Measurements from ENCODE around the gene PLA2G4A. TPM values are rescaled to one million over a fixed set of nuclear protein-coding genes. Genes with fewer than 3 reads are reported as not detected.

The PLA2G4A gene
- total RNA-seq, 1 experiment from 2014 or later, result 0.39 TPM

DNA sequence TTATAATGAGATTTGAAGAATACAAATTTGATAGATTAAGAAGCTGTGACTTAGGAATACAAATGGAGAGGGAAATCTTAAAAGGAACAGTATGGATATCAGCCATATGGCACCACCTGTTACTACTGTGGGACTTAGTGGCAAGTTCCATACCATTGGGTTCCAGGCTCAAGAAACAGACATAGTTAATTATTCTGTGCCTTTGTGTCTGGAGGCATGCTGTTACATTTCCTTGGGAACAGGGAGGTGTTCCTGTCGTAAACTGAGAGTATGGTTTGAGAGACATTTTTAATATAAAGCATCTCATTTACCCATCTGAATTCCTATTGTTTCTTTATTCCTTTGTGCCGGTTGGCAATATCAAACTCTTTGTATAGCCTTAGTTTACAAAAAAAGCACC, 15.2 kb downstream of the PLA2G4A start:
- no peak overlapping the region for H2AFZ ChIP-seq (ENCODE audit: low read length)

More for the DNA sequence above, 15.2 kb downstream of the PLA2G4A start:
- Histone ChIP-seq H3K14ac (ENCODE audit: insufficient read depth, low read length) (no peak overlapping the region), H3K4ac (ENCODE audit: low read depth, low read length) (no peak overlapping the region), H3K23me2 (ENCODE audit: insufficient read length, low read depth, low read length, poor library complexity, severe bottlenecking) (no peaks in the 10 kb centered on the region), H3K27me3 (ENCODE audit: insufficient read depth, low read length) (no peaks in the 10 kb centered on the region), H3K9ac (ENCODE audit: extremely low read depth, insufficient read length, low read length) (no peak overlapping the region), H3K79me1 (ENCODE audit: insufficient read depth, low read depth, low read length, poor library complexity, severe bottlenecking) (no peaks in the 10 kb centered on the region), H2BK15ac (ENCODE audit: low read depth, low read length) (no peak overlapping the region), H2BK5ac (ENCODE audit: insufficient read length, low read length) (no peak overlapping the region), H3K56ac (ENCODE audit: insufficient read length, low read depth, low read length) (no peak overlapping the region), H4K5ac (ENCODE audit: insufficient read length, low read depth, low read length) (no peak overlapping the region), H3K9me3 (ENCODE audit: control insufficient read depth, low read depth, low read length) (no peaks in the 10 kb centered on the region), H3K18ac (ENCODE audit: insufficient read length, low read depth, low read length) (no peak overlapping the region), H4K91ac (ENCODE audit: insufficient read length, low read depth, low read length) (no peak overlapping the region), H2BK120ac (ENCODE audit: low read depth, low read length, poor library complexity, severe bottlenecking) (no peak overlapping the region), H3K27ac (ENCODE audit: insufficient read length, low read depth, low read length) (no peak overlapping the region), H3K4me2 (ENCODE audit: insufficient read depth, insufficient read length, low read length) (no peak overlapping the region), H4K8ac (replicated peaks; ENCODE audit: insufficient read length, low read depth, low read length) (no peak overlapping the region), H3K79me2 (ENCODE audit: insufficient read depth, low read length) (0 out of 2 replicates have a peak, but pooled peaks cover 2% of the 10 kb centered on the region), H3T11ph (ENCODE audit: low read length) (no peak overlapping the region), H2BK12ac (ENCODE audit: insufficient read length, low read depth, low read length) (no peak overlapping the region), H2AK5ac (ENCODE audit: insufficient read length, low read length) (no peak overlapping the region), H3K4me1 (ENCODE audit: insufficient read depth, low read length) (no peaks in the 10 kb centered on the region), H3K23ac (ENCODE audit: insufficient read length, low read depth, low read length) (no peak overlapping the region), H2BK20ac (ENCODE audit: low read depth, low read length, poor library complexity, severe bottlenecking) (no peak overlapping the region), H4K20me1 (ENCODE audit: control insufficient read depth, insufficient read depth, insufficient read length) (no peaks in the 10 kb centered on the region)
- no peaks in the 10 kb centered on the region for H3K9me3 Mint-ChIP-seq
- no peaks in the 10 kb centered on the region for H3K27me3 Mint-ChIP-seq (ENCODE audit: low read depth)
- TF ChIP-seq, protein P1, sequence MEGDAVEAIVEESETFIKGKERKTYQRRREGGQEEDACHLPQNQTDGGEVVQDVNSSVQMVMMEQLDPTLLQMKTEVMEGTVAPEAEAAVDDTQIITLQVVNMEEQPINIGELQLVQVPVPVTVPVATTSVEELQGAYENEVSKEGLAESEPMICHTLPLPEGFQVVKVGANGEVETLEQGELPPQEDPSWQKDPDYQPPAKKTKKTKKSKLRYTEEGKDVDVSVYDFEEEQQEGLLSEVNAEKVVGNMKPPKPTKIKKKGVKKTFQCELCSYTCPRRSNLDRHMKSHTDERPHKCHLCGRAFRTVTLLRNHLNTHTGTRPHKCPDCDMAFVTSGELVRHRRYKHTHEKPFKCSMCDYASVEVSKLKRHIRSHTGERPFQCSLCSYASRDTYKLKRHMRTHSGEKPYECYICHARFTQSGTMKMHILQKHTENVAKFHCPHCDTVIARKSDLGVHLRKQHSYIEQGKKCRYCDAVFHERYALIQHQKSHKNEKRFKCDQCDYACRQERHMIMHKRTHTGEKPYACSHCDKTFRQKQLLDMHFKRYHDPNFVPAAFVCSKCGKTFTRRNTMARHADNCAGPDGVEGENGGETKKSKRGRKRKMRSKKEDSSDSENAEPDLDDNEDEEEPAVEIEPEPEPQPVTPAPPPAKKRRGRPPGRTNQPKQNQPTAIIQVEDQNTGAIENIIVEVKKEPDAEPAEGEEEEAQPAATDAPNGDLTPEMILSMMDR (conservative IDR thresholded peaks at IDR 0.05), result no peak
- WGBS (ENCODE audit: extremely low coverage, insufficient read length, low lambda C conversion rate), result no CpG with 5 or more reads among the region's 2 CpGs
- H3K27ac Mint-ChIP-seq, result no peak overlapping the region
- no peak overlapping the region for H3K4me3 Mint-ChIP-seq
- DNase-seq, result no peak
- H3K36me3 Mint-ChIP-seq (ENCODE audit: insufficient read depth in 1 of 3, low read depth in 3 of 3), result no peaks in the 10 kb centered on the region
- no peaks in the 10 kb centered on the region; a peak in 1 of 4 replicates for H3K4me1 Mint-ChIP-seq
